PC-3 (cell line): ENCODE measurements around the gene NEURL1B. TPM values are rescaled to one million over a fixed set of nuclear protein-coding genes. Genes with fewer than 3 reads are reported as not detected.

ENCODE experiments used
- ATAC-seq: fragments of 200-7000 bp; cut with Tn5 transposase; 2 replicates; pipeline ENCODE4 v1.9.1; 2020; ENCODE audit warnings: mild to moderate bottlenecking, moderate library complexity
- BruUV-seq: library from RNA; stranded (reverse); fragments of 400-500 nt; replicated peaks from 2 replicates; lab custom pipeline; 2021; lab: Mats Ljungman, UMichigan
- CTCF ChIA-PET: fragments of 300-600 bp; sonication (Branson Sonifier 250); formaldehyde crosslinking; loops from one replicate; lab custom pipeline; 2022; ENCODE audit warnings: antibody characterized with exemption; lab: Charles Lee
- POLR2A ChIA-PET: fragments of 300-600 bp; sonication (Branson Sonifier 250); formaldehyde crosslinking; loops from one replicate; lab custom pipeline; 2022; ENCODE audit warnings: antibody characterized with exemption; ENCODE audit not compliant: unreplicated experiment; lab: Charles Lee
- DNase-seq: peaks from one replicate; pipeline ENCODE4 v3.0.0-alpha.2; 2015
- H2AFZ ChIP-seq: fragments of 300-600 bp; sonication (generic); 2 replicates; pipeline ENCODE4 v1.6.0; 2016; ENCODE audit warnings: antibody characterized with exemption, low read length
- H3F3A ChIP-seq: fragments of 300-600 bp; sonication (generic); one replicate; pipeline ENCODE4 v1.6.0; 2017; ENCODE audit warnings: antibody characterized with exemption, low read length, control low read depth, mild to moderate bottlenecking; ENCODE audit not compliant: unreplicated experiment
- H3K27ac ChIP-seq: fragments of 300-600 bp; sonication (generic); 2 replicates; pipeline ENCODE4 v1.5.1; 2016; ENCODE audit warnings: mild to moderate bottlenecking, low read length
- H3K27me3 ChIP-seq: fragments of 300-600 bp; sonication (generic); 2 replicates; pipeline ENCODE4 v1.6.1; 2016; ENCODE audit warnings: low read length, mixed read lengths
- H3K36me3 ChIP-seq: fragments of 300-600 bp; sonication (generic); 2 replicates; pipeline ENCODE4 v1.6.1; 2016; ENCODE audit warnings: low read depth, mixed run types, low read length, mixed read lengths
- H3K4me1 ChIP-seq: fragments of 300-600 bp; sonication (generic); 2 replicates; pipeline ENCODE4 v1.5.1; 2016; ENCODE audit warnings: low read length; ENCODE audit not compliant: insufficient read depth
- H3K4me2 ChIP-seq: fragments of 300-600 bp; sonication (generic); 2 replicates; pipeline ENCODE4 v1.6.0; 2016; ENCODE audit warnings: low read length
- H3K4me3 ChIP-seq: fragments of 300-600 bp; sonication (generic); 2 replicates; pipeline ENCODE4 v1.5.1; 2016; ENCODE audit warnings: mild to moderate bottlenecking, low read length, mixed read lengths
- H3K79me2 ChIP-seq: fragments of 300-600 bp; sonication (generic); 2 replicates; pipeline ENCODE4 v1.6.1; 2017; ENCODE audit warnings: low read length, mixed read lengths
- H3K9ac ChIP-seq: fragments of 300-600 bp; sonication (generic); 2 replicates; pipeline ENCODE4 v1.6.0; 2016; ENCODE audit warnings: mild to moderate bottlenecking, low read length
- H3K9me2 ChIP-seq: fragments of 300-600 bp; sonication (generic); replicated peaks from 2 replicates; pipeline ENCODE4 v1.6.1; 2016; ENCODE audit warnings: mixed run types, low read length, mixed read lengths
- H3K9me3 ChIP-seq: fragments of 300-600 bp; sonication (generic); 2 replicates; pipeline ENCODE4 v1.6.1; 2016; ENCODE audit warnings: low read length, mixed read lengths
- H4K20me1 ChIP-seq: fragments of 300-600 bp; sonication (generic); 2 replicates; pipeline ENCODE4 v1.6.1; 2016; ENCODE audit warnings: low read length, mixed read lengths
- CTCF ChIP-seq: fragments of 300-600 bp; sonication (generic); conservative IDR thresholded peaks from 2 replicates; pipeline ENCODE4 v1.5.1; 2017; ENCODE audit warnings: antibody characterized with exemption, low read depth, mild to moderate bottlenecking, low read length
- EZH2 ChIP-seq: fragments of 300-600 bp; sonication (generic); IDR thresholded peaks from one replicate; pipeline ENCODE4 v1.6.1; 2017; ENCODE audit warnings: antibody characterized with exemption, mild to moderate bottlenecking, low read length; ENCODE audit not compliant: unreplicated experiment
- intact Hi-C: fragments of 100-400 bp; cut with micrococcal nuclease; formaldehyde crosslinking; loops from 2 replicates; pipeline ENCODE4 v1.9.0; 2023
- total RNA-seq: library from RNA; depleted of rRNA; stranded (reverse); fragments of >200 nt; gene quantifications from 2 replicates; pipeline ENCODE4 v1.2.3, GENCODE V29; 2014

NEURL1B gene
- total RNA-seq, 1 experiment from 2014 or later: 0.95 TPM

DNA sequence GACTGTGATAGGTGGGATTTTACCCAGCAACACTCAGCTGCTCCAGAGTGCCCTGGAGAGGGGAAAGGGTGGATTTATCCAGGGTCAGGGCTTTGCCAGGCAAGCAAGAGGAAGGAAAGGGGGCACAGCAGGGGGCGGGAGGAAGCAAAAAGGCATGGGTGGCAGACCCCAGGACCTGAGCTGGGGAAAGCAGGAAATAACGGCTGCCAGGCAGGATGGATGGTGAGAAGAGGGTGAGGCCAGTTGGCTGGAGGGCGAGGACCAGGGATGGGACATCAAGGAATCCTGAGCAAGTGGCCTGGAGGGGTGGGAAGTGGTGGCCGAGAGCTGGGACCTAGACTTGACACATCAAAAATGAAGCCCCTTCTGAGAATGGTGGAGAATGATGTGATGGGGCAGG lies 65.7 kb downstream of the NEURL1B start:
- CTCF ChIA-PET: interaction anchor here (0.5 to 1.1 kb wide), 12 partner anchors 187 to 1418 kb away, joined by 3 to 12 read pairs (median 4); partner anchors contain the start of gene RPL26L1
- POLR2A ChIA-PET: interaction anchor here (0.6 to 0.7 kb wide), 2 partner anchors 25 to 46 kb away, joined by 3 to 4 read pairs; no protein-coding TSS in a partner anchor
- no peaks in the 10 kb centered on the region for H3K9me3 ChIP-seq

DNA sequence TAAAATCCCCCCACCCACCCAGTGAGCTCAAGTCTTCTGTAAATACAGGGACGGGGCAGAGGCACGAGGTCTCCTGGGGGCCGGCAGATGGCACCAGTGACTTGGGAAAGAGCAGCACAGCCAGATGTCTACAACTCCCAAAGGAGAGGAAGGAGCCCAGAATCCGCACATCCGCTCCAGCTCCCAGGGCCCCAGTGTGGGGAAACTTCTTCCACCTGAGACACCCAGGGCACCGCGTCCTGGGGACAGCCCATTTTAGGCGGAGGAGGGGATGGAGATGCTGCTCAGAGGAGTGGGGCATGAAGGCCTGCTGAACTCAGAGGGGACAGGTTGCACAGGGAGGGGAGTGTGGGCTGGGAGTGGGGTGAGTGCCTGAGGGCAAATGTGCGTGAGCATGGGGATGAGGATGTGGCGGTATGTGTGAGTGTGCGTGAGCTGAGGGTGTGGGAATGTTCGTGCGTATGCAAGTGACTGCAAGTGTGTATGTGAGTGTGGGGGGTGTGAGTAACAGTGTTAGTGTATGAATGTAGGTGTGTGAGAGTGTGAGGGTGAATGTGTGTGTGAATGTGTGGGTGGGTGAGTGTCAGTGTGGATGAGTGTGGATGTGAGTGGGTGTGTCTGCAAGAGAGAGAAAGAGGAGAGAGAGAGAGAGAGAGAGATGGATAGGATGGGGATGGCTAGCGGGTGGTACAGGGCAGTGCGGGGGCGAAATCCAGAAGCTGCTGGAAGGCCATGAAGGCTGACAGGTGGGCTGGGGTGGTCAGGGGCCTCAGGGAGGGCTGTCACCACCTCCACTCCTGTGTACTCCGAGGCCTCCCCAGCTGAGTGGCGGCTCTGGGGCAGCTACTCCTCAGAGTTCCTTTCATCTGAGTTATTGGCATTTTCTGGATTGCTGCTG lies 66.5 kb downstream of the NEURL1B start:
- Histone ChIP-seq H3K36me3 (no peaks in the 10 kb centered on the region), H3K27ac (no peak overlapping the region), H3K27me3 (no peaks in the 10 kb centered on the region), H3K79me2 (no peaks in the 10 kb centered on the region), H3K4me1 (peaks cover 4% of the 10 kb centered on the region; the same call in 1 of the 2 replicates), H3K9me2 (no peaks in the 10 kb centered on the region), H3K9ac (no peak overlapping the region), H3K9me3 (no peaks in the 10 kb centered on the region), H2AFZ (peak overlapping the region; percentile 60), H3K4me2 (peak overlapping the region; percentile 56), H3F3A (no peaks in the 10 kb centered on the region), H4K20me1 (no peaks in the 10 kb centered on the region), H3K4me3 (peak overlapping the region; percentile 25; the same call in 1 of the 2 replicates)
- intact Hi-C loops: loop anchor here (2.0 to 10.0 kb wide), 5 partner anchors 251 to 1607 kb away; partner anchors contain the start of genes BNIP1, BOD1 and RPL26L1
- ChIA-PET POLR2A (interaction anchor here (0.6 to 0.7 kb wide), 2 partner anchors 25 to 45 kb away, joined by 3 to 4 read pairs; no protein-coding TSS in a partner anchor), CTCF (interaction anchor here (0.5 to 1.1 kb wide), 12 partner anchors 186 to 1418 kb away, joined by 3 to 12 read pairs (median 4); partner anchors contain the start of gene RPL26L1)
- peak; percentile 88 for TF ChIP-seq CTCF
- no peak for TF ChIP-seq EZH2
- BruUV-seq: no TSS peak
- DNase-seq (peak; percentile 77), ATAC-seq (peak; percentile 99)

More for the DNA sequence above, 65.7 kb downstream of the NEURL1B start:
- Histone ChIP-seq H3K9ac (no peak overlapping the region), H3K27ac (no peak overlapping the region), H4K20me1 (no peaks in the 10 kb centered on the region), H3K4me3 (no peak overlapping the region), H3K79me2 (no peaks in the 10 kb centered on the region), H3K27me3 (peaks cover 2% of the 10 kb centered on the region; the same call in 1 of the 2 replicates), H3K4me2 (no peak overlapping the region), H3K36me3 (no peaks in the 10 kb centered on the region), H3K9me2 (no peaks in the 10 kb centered on the region), H2AFZ (no peak overlapping the region), H3K4me1 (peaks cover 6% of the 10 kb centered on the region; the same call in 1 of the 2 replicates), H3F3A (no peaks in the 10 kb centered on the region)
- DNase-seq (no peak), ATAC-seq (no peak)
- BruUV-seq: no TSS peak
- TF ChIP-seq EZH2: no peak
- TF ChIP-seq CTCF: no peak
- intact Hi-C loops: loop anchor here (2.0 to 10.0 kb wide), 5 partner anchors 252 to 1608 kb away; partner anchors contain the start of genes BNIP1, BOD1 and RPL26L1
